Testis (tissue), 2 donors: Measurements from ENCODE around the gene MTA1.

Source experiments
- POLR2A ChIP-seq: fragments of 450-650 bp; IDR thresholded peaks from one replicate; pipeline ENCODE4 v1.6.1; 2017; ENCODE audit warnings: antibody characterized with exemption, mild to moderate bottlenecking, moderate library complexity
- TF ChIP-seq, protein P1 (sequence below), 3 experiments: fragments of 450-650 bp in 2 of 3; fragments of 200-600 bp in 1 of 3; sonication (generic) in 1 of 3; IDR thresholded peaks; one replicate each; pipeline ENCODE4 v1.5.1; 2016 to 2019; ENCODE audit warnings: antibody characterized with exemption in 3 of 3, mild to moderate bottlenecking in 2 of 3, moderate library complexity in 1 of 3

DNA sequence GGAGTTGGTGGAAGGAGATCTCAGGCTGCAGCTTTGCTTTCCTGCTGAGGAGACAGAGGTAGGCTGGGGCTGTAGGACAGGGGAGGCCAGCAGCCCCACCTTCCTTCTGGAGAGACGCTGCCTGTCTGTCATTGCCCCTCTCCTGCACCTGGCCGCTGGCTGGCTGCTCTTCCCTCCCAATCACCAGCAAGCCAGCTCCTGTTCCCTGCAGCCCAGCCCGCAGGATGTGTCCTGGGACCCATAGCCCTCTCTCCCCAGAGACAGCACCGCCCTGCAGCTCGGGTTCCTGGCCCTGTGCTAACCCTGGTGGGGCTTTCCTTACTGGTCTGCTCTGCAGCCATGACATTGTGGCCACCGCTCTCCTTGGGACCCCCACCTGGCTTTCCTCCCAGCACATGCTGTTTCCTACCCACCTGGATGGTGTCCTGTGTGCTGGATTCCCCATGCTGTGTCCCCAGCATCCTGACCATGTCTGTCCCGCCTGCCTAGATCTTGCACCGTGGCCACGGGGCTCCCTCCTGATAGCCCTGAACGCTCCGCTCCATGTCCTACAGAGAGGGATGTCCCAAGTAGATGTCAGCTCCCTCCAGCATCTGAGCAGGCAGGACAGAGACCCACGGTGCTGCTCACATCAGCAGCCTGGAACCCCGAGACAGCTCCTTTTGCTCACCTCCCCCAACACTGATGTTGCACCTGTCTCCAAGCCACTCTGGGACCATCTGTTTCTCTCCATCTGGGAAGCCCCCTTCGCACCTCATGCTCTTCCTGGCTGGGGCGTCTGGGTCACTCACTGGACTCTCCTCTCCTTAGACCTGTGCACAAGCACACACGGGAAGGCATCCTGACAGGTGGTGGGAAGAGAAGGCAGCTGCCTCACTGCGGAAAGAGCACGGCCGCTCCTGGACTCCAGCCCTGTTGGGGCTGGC, 1.1 kb upstream of the MTA1 start:
- TF ChIP-seq, protein P1, sequence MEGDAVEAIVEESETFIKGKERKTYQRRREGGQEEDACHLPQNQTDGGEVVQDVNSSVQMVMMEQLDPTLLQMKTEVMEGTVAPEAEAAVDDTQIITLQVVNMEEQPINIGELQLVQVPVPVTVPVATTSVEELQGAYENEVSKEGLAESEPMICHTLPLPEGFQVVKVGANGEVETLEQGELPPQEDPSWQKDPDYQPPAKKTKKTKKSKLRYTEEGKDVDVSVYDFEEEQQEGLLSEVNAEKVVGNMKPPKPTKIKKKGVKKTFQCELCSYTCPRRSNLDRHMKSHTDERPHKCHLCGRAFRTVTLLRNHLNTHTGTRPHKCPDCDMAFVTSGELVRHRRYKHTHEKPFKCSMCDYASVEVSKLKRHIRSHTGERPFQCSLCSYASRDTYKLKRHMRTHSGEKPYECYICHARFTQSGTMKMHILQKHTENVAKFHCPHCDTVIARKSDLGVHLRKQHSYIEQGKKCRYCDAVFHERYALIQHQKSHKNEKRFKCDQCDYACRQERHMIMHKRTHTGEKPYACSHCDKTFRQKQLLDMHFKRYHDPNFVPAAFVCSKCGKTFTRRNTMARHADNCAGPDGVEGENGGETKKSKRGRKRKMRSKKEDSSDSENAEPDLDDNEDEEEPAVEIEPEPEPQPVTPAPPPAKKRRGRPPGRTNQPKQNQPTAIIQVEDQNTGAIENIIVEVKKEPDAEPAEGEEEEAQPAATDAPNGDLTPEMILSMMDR (IDR thresholded peaks at IDR 0.05), result no peak
- no peak for TF ChIP-seq POLR2A
